Measurements from ENCODE around the gene GRIN3A.

DNA sequence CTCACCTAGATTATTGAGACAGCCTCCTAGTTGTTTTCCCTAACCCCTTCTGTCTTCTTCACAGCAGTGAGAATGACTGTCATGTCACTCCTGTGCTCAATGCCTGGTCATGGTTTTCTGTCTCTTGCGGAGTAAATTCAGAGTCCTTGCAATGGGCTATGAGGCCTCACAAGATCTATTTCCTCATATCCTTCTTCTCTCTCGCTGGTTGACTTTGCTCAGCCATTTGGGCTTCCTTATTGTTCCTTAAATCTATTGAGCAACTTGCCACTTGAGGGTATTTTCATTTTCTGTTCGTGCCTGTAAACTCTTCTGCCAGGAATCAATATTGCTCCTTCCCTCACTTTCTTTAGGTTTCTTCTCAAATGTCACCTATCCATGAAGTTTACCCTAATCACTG is 152.7 kb downstream of the GRIN3A start:
- no peak for TF ChIP-seq POLR2A (IDR thresholded peaks at IDR 0.05; ENCODE audit: low read length)
- TF ChIP-seq GATA1 (IDR thresholded peaks at IDR 0.05; ENCODE audit: low read depth, low read length): no peak

All from erythroblast (primary cell).